BE2C (cell line): ENCODE data around the gene CAMK1D.
A peak's percentile ranks its signal among the peaks of the same experiment; 100 is the strongest.

ENCODE experiments used
- DNase-seq: peaks from one replicate; pipeline ENCODE4 v3.0.0-alpha.2; 2020
- H3K27me3 ChIP-seq: fragments of 250-450 bp; sonication (Bioruptor Pico); 2 replicates; pipeline ENCODE4 v1.5.1; 2020; ENCODE audit warnings: mild to moderate bottlenecking
- H3K36me3 ChIP-seq: fragments of 250-450 bp; sonication (Bioruptor Pico); 2 replicates; pipeline ENCODE4 v1.5.1; 2020; ENCODE audit warnings: mild to moderate bottlenecking
- H3K4me1 ChIP-seq: fragments of 250-450 bp; sonication (Bioruptor Pico); 2 replicates; pipeline ENCODE4 v1.5.1; 2020
- H3K4me3 ChIP-seq: 2 replicates; pipeline ENCODE4 v1.5.1; 2011; ENCODE audit warnings: low read depth, low read length
- H3K9me3 ChIP-seq: fragments of 250-450 bp; sonication (Bioruptor Pico); 2 replicates; pipeline ENCODE4 v1.5.1; 2020
- TF ChIP-seq, protein P1 (sequence below): IDR thresholded peaks from 2 replicates; pipeline ENCODE4 v1.5.1; 2012; ENCODE audit warnings: mild to moderate bottlenecking, low read depth, low read length

CAMK1D gene

GRCh38 chr10:12645449-12645848 is 296.1 kb downstream of the CAMK1D start:
- no peaks in the 10 kb centered on the region for H3K27me3 ChIP-seq
- H3K9me3 ChIP-seq = no peaks in the 10 kb centered on the region
- no peaks in the 10 kb centered on the region for H3K36me3 ChIP-seq
- no peak overlapping the region for H3K4me3 ChIP-seq
- TF ChIP-seq, protein P1, sequence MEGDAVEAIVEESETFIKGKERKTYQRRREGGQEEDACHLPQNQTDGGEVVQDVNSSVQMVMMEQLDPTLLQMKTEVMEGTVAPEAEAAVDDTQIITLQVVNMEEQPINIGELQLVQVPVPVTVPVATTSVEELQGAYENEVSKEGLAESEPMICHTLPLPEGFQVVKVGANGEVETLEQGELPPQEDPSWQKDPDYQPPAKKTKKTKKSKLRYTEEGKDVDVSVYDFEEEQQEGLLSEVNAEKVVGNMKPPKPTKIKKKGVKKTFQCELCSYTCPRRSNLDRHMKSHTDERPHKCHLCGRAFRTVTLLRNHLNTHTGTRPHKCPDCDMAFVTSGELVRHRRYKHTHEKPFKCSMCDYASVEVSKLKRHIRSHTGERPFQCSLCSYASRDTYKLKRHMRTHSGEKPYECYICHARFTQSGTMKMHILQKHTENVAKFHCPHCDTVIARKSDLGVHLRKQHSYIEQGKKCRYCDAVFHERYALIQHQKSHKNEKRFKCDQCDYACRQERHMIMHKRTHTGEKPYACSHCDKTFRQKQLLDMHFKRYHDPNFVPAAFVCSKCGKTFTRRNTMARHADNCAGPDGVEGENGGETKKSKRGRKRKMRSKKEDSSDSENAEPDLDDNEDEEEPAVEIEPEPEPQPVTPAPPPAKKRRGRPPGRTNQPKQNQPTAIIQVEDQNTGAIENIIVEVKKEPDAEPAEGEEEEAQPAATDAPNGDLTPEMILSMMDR = no peak
- H3K4me1 ChIP-seq = no peaks in the 10 kb centered on the region
- DNase-seq = no peak

DNA sequence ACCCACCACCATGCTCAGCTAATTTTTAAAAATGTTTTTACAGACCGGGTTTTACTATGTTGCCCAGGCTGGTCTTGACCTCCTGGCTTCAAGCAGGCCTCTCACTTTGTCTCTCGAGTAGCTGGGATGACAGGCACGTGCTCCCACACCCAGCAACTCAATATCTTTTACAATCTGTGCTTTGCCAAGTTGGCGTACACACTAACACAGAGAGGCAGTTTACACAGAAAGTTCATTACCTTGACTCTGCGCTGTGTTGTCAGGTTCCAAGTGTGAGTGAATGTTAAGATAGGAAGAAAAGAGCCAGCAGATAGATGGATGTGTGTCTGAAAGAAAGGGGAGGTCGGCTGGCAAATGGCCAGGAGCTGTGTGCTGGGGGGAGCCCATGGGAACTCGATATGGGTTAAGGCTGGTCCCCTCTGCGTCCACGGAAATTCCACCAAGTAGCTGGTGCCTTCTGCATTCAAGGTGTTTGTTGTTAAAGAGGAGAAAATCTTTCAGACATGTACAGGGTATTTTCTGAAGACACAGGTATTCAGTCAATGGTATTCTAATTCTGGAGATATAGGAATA is 299.8 kb downstream of the CAMK1D start:
- TF ChIP-seq, protein P1 = no peak
- no peak overlapping the region for H3K4me3 ChIP-seq
- DNase-seq = no peak

DNA sequence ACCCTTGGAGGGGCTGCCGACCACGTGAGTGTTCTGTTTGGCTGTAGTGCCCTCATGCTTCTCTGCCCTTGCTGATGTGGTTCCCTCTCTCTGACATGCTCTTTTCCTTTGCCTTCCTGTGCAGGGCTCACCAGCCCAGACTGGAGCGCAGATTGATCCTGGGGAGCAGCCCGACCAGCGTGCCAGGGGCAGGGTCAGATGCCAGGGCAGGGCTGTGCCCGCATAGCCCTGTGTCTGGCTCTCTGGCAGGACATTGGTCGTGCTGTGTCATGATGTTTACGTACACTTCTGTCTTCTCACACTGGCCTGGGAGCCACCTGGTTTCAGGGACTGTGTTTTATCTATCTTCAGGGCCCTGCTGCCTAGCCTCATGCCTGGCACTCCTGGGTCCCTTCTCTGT is 300.8 kb downstream of the CAMK1D start:
- no peaks in the 10 kb centered on the region for H3K4me1 ChIP-seq
- H3K27me3 ChIP-seq = no peaks in the 10 kb centered on the region
- no peaks in the 10 kb centered on the region for H3K9me3 ChIP-seq
- no peak for DNase-seq
- no peak overlapping the region for H3K4me3 ChIP-seq
- no peaks in the 10 kb centered on the region for H3K36me3 ChIP-seq
- TF ChIP-seq, protein P1 = no peak

More for the DNA sequence above, 299.8 kb downstream of the CAMK1D start:
- no peaks in the 10 kb centered on the region for H3K36me3 ChIP-seq
- no peaks in the 10 kb centered on the region for H3K9me3 ChIP-seq
- no peaks in the 10 kb centered on the region for H3K4me1 ChIP-seq
- no peaks in the 10 kb centered on the region for H3K27me3 ChIP-seq

GRCh38 chr10:12650538-12651298 is 301.4 kb downstream of the CAMK1D start:
- no peaks in the 10 kb centered on the region for H3K9me3 ChIP-seq
- TF ChIP-seq, protein P1 = no peak
- no peaks in the 10 kb centered on the region for H3K36me3 ChIP-seq
- H3K4me1 ChIP-seq = no peaks in the 10 kb centered on the region
- H3K27me3 ChIP-seq = no peaks in the 10 kb centered on the region
- DNase-seq = no peak
- no peak overlapping the region for H3K4me3 ChIP-seq

GRCh38 chr10:12655940-12656339 is 306.6 kb downstream of the CAMK1D start:
- Histone ChIP-seq H3K27me3 (no peaks in the 10 kb centered on the region), H3K9me3 (no peaks in the 10 kb centered on the region), H3K4me1 (no peaks in the 10 kb centered on the region), H3K36me3 (no peaks in the 10 kb centered on the region), H3K4me3 (no peak overlapping the region)
- DNase-seq = no peak
- TF ChIP-seq, protein P1 = no peak

DNA sequence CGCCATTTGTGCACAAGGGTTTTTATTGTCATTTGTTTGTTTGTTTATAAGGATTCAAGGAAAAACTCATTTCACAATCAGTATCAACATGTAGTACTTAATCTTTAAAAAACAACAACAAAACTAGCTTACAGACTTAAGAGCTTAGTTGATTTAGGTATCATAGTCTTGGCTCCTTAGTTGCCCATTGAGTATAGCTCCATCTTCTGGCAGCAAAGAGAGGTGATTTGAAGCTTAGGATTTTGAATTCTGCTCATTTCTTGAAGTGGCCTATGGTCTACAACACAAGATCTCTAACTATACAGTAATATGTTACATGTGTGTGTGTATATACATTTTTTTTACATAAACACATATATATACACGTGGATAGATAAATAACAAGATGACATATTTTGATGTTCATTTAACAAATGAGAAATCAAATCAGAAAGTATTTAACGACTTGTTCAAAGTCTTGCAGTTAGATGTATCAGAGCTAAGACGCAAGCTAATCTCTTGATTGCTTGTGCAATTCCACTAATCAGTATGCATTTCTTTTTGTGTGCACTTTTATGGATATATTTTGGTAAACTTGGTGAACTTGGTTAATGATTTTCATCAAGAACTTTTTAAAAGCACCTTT is 307.3 kb downstream of the CAMK1D start:
- no peaks in the 10 kb centered on the region for H3K36me3 ChIP-seq
- DNase-seq = no peak
- H3K4me3 ChIP-seq = no peak overlapping the region
- no peaks in the 10 kb centered on the region for H3K27me3 ChIP-seq
- TF ChIP-seq, protein P1 = peak; percentile 88
- no peaks in the 10 kb centered on the region for H3K4me1 ChIP-seq
- no peaks in the 10 kb centered on the region for H3K9me3 ChIP-seq
